Nephron progenitor cell (in vitro differentiated cells): ENCODE data around the gene CD44.

Experiments
- DNase-seq: peaks from one replicate; pipeline ENCODE4 v3.0.0; 2021
- H3K27ac Mint-ChIP-seq: 2 replicates; pipeline ENCODE4 v1.8.0; 2021; ENCODE audit warnings: mild to moderate bottlenecking, moderate library complexity, mixed read lengths
- H3K27me3 Mint-ChIP-seq: 2 replicates; pipeline ENCODE4 v1.8.0; 2021; ENCODE audit warnings: mild to moderate bottlenecking, low read depth, mixed read lengths; ENCODE audit not compliant: poor library complexity
- H3K36me3 Mint-ChIP-seq: 2 replicates; pipeline ENCODE4 v1.8.0; 2021; ENCODE audit warnings: low read depth, mixed read lengths
- H3K4me1 Mint-ChIP-seq: 2 replicates; pipeline ENCODE4 v1.8.0; 2021; ENCODE audit warnings: mixed read lengths
- H3K4me3 Mint-ChIP-seq: 2 replicates; pipeline ENCODE4 v1.8.0; 2021; ENCODE audit warnings: mild to moderate bottlenecking, moderate library complexity, mixed read lengths
- H3K9me3 Mint-ChIP-seq: 2 replicates; pipeline ENCODE4 v1.8.0; 2021; ENCODE audit warnings: mild to moderate bottlenecking, moderate library complexity, mixed read lengths
- TF ChIP-seq, protein P1 (sequence below): fragments of 200-600 bp; sonication (generic); IDR thresholded peaks from 2 replicates; pipeline ENCODE4 v1.5.0; 2021; ENCODE audit warnings: antibody characterized with exemption

Gene CD44

DNA sequence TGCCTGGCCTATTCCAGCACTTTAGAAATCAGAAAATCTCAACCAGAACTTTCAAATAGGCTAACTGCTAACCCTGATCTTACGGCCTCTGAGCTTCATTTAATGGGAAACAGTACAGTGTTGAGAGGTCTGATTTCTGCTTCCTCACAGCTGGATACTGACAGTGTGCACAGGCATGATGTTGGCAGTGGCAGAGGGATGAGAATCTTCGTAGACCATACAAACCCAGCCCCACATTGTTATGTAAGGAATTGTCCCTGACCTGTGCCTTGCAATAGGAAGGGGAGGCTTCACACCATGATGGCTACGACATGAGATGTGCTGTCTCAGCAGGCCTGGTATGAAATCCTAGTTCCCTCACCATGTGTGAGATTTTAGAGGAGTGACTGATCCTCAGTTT lies 49.0 kb downstream of the CD44 start:
- no peaks in the 10 kb centered on the region for H3K9me3 Mint-ChIP-seq

DNA sequence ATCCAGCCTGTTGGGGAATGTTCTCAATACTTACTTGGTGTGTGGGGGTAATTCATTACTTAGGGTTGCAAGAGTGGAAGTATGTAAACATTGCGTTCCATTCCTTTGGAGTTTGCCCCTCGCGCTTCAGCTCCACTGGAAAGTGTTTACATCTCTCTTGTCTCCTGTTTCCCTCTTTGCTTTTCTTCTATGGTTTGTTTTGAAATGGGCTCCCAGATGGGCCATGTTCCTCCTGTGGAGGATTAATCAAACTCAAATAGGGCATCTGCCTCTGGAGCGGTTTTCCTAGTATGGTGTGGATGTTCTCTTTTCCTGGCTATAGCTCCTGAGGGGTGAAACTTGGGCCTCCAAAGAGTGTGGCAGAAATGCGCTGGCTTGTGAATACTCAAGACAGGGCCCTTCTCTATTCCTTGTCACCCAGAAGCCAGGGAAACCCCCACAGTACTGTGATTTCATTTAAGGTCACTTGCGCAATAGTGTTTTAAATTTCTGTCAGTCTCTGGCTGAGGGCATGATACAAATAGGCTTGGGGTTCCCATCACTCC lies 51.9 kb downstream of the CD44 start:
- Mint-ChIP-seq H3K4me3 (peak overlapping the region; percentile 2), H3K27ac (peak overlapping the region; percentile 93), H3K27me3 (peaks cover 3% of the 10 kb centered on the region), H3K4me1 (peaks cover 42% of the 10 kb centered on the region), H3K36me3 (no peaks in the 10 kb centered on the region), H3K9me3 (no peaks in the 10 kb centered on the region)
- DNase-seq, result no peak
- TF ChIP-seq, protein P1, sequence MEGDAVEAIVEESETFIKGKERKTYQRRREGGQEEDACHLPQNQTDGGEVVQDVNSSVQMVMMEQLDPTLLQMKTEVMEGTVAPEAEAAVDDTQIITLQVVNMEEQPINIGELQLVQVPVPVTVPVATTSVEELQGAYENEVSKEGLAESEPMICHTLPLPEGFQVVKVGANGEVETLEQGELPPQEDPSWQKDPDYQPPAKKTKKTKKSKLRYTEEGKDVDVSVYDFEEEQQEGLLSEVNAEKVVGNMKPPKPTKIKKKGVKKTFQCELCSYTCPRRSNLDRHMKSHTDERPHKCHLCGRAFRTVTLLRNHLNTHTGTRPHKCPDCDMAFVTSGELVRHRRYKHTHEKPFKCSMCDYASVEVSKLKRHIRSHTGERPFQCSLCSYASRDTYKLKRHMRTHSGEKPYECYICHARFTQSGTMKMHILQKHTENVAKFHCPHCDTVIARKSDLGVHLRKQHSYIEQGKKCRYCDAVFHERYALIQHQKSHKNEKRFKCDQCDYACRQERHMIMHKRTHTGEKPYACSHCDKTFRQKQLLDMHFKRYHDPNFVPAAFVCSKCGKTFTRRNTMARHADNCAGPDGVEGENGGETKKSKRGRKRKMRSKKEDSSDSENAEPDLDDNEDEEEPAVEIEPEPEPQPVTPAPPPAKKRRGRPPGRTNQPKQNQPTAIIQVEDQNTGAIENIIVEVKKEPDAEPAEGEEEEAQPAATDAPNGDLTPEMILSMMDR, result no peak

More for the DNA sequence above, 49.0 kb downstream of the CD44 start:
- peak overlapping the region; percentile 24 for H3K27ac Mint-ChIP-seq
- no peak for DNase-seq
- H3K27me3 Mint-ChIP-seq, result peaks cover 2% of the 10 kb centered on the region
- TF ChIP-seq, protein P1, result no peak
- no peaks in the 10 kb centered on the region for H3K36me3 Mint-ChIP-seq
- H3K4me3 Mint-ChIP-seq, result no peak overlapping the region
- H3K4me1 Mint-ChIP-seq, result peaks cover 36% of the 10 kb centered on the region

DNA sequence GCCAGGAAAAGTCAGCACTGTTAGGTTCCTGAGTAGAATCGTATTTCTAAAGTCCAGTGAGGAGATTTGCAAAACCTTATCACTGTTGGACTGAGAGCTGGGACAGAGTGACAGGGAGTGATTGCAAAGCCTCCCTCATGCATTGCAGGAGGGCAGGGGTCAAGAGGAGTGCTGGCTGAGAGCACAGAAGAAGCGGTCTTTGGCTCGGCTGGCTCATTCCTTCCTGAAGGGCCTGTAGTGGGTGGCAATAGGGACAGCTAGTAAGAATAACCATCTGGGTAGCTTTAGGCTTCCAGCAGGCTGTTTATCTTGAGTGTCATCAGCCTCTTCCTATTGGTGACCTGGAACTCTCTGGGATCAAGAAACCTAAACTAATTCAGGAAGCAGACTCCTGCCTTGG lies 53.4 kb downstream of the CD44 start:
- H3K27ac Mint-ChIP-seq, result peak overlapping the region; percentile 23
- no peaks in the 10 kb centered on the region for H3K36me3 Mint-ChIP-seq
- TF ChIP-seq, protein P1, result no peak
- H3K27me3 Mint-ChIP-seq, result peaks cover 3% of the 10 kb centered on the region
- no peak overlapping the region for H3K4me3 Mint-ChIP-seq
- H3K4me1 Mint-ChIP-seq, result peaks cover 42% of the 10 kb centered on the region
- H3K9me3 Mint-ChIP-seq, result no peaks in the 10 kb centered on the region
- peak; percentile 46 for DNase-seq

DNA sequence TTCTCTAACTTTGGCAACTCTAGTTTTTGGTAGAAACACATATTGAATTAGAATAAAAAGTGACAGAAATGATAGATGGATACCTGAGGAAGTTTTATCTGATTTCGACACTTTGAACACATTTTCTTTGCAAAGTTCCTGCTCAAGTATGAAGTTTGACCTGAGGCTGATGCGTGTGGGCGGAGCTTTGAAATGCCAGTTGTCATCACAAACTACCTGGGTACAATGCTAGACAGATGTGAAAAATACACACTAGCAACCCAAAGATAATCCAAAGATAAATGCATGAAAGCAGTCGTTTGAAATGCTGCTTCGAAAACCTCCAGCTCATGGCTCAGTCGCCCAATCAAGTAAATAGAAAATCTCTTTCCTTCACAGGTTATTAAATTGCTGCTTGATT lies 54.8 kb downstream of the CD44 start:
- H3K9me3 Mint-ChIP-seq, result no peaks in the 10 kb centered on the region
- no peak for DNase-seq
- H3K4me1 Mint-ChIP-seq, result peaks cover 42% of the 10 kb centered on the region
- H3K27ac Mint-ChIP-seq, result no peak overlapping the region
- TF ChIP-seq, protein P1, result no peak
- no peaks in the 10 kb centered on the region for H3K36me3 Mint-ChIP-seq
- H3K27me3 Mint-ChIP-seq, result peaks cover 4% of the 10 kb centered on the region
- no peak overlapping the region for H3K4me3 Mint-ChIP-seq

DNA sequence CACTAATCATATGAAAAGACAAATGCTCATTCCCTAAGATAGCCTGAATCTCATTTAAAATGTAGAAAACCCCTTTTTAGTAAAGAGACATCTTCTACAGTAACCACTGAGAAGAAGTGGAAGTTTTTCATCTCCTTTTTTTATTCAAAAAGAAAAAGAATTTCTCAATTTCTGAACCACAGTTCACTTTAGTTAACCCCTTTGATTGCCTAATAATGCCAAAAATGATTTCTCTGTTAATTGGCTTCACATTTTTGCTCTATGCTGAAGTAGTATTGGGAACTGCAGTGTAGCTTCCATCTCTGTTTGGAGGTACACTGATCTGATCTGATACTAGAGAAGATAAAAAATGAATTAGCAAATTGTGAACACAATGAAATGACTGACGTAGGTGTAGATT lies 58.3 kb downstream of the CD44 start:
- Mint-ChIP-seq H3K27ac (no peak overlapping the region), H3K4me3 (no peak overlapping the region), H3K4me1 (peaks cover 14% of the 10 kb centered on the region), H3K9me3 (no peaks in the 10 kb centered on the region), H3K27me3 (peaks cover 5% of the 10 kb centered on the region), H3K36me3 (no peaks in the 10 kb centered on the region)
- no peak for DNase-seq
- TF ChIP-seq, protein P1, result no peak

DNA sequence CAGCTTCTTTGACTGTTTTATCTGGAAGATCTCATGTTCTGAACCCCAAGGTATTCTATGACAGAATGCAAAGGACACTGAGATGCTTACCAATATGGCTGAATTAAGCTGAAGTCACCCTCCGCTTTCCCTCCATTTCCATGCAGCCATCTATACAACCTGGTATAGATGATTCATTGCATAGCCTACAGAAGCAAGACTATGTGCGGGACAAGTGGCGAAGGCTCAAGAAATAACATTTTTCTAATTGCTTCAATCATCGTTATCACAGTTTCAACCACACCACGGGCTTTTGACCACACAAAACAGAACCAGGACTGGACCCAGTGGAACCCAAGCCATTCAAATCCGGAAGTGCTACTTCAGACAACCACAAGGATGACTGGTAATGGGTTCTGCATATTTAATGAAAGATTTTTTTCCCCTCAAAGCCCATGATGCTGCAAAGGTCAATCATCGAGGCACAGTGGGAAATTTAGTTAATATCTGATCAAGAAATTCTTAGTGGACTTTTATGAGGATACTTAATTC lies 61.9 kb downstream of the CD44 start:
- Mint-ChIP-seq H3K4me3 (no peak overlapping the region), H3K4me1 (no peaks in the 10 kb centered on the region), H3K36me3 (no peaks in the 10 kb centered on the region), H3K27ac (no peak overlapping the region), H3K27me3 (peaks cover 3% of the 10 kb centered on the region), H3K9me3 (no peaks in the 10 kb centered on the region)
- TF ChIP-seq, protein P1, result no peak
- no peak for DNase-seq
